ENCODE data around the gene ADCY10.
"Not testable (repeated sequence)": the region's sequence is repeated elsewhere in the genome, so short reads cannot be mapped to it uniquely, and the experiment has no call there.

The ADCY10 gene

GRCh38 chr1:167881069-167881468 lies 32.9 kb downstream of the ADCY10 start:
- no peak for DNase-seq (ENCODE audit: low spot score)

GRCh38 chr1:167880580-167881021 lies 33.3 kb downstream of the ADCY10 start:
- no peak for DNase-seq (ENCODE audit: low spot score)

- no peak for DNase-seq (ENCODE audit: low spot score)
Observed at GRCh38 chr1:167879508-167879907, 34.4 kb downstream of the ADCY10 start.

GRCh38 chr1:167878372-167879160 lies 35.4 kb downstream of the ADCY10 start:
- no peak for DNase-seq (ENCODE audit: low spot score)

- DNase-seq (ENCODE audit: low spot score), result no peak
Observed at GRCh38 chr1:167876597-167877175, 37.2 kb downstream of the ADCY10 start.

GRCh38 chr1:167871331-167871730 lies 42.6 kb downstream of the ADCY10 start:
- no peak for DNase-seq (ENCODE audit: low spot score)

GRCh38 chr1:167869157-167870001 lies 44.6 kb downstream of the ADCY10 start:
- not testable (repeated sequence) for DNase-seq (ENCODE audit: low spot score)

- not testable (repeated sequence) for DNase-seq (ENCODE audit: low spot score)
Observed at GRCh38 chr1:167866739-167867414, 47.1 kb downstream of the ADCY10 start.

GRCh38 chr1:167866326-167866725 lies 47.6 kb downstream of the ADCY10 start:
- DNase-seq (ENCODE audit: low spot score), result not testable (repeated sequence)

- DNase-seq (ENCODE audit: low spot score), result not testable (repeated sequence)
Observed at GRCh38 chr1:167865804-167866308, 48.1 kb downstream of the ADCY10 start.

- DNase-seq (ENCODE audit: low spot score), result not testable (repeated sequence)
Observed at GRCh38 chr1:167865193-167865592, 48.7 kb downstream of the ADCY10 start.

GRCh38 chr1:167864392-167865032 lies 49.4 kb downstream of the ADCY10 start:
- no peak for DNase-seq (ENCODE audit: low spot score)

- DNase-seq (ENCODE audit: low spot score), result no peak
Observed at GRCh38 chr1:167863921-167864279, 50.0 kb downstream of the ADCY10 start.

GRCh38 chr1:167863191-167863920 lies 50.6 kb downstream of the ADCY10 start:
- not testable (repeated sequence) for DNase-seq (ENCODE audit: low spot score)

- no peak for DNase-seq (ENCODE audit: low spot score)
Observed at GRCh38 chr1:167862432-167863076, 51.4 kb downstream of the ADCY10 start.

- no peak for DNase-seq (ENCODE audit: low spot score)
Observed at GRCh38 chr1:167861664-167862381, 52.1 kb downstream of the ADCY10 start.

- no peak for DNase-seq (ENCODE audit: low spot score)
Observed at GRCh38 chr1:167860231-167860923, 53.6 kb downstream of the ADCY10 start.

GRCh38 chr1:167856711-167857418 lies 57.1 kb downstream of the ADCY10 start:
- DNase-seq (ENCODE audit: low spot score), result no peak
